NCI-H446 treated with DMSO at 0.1 percent for 48 hours (cell line): Measurements from ENCODE around the gene BIRC5.

Experiments used
- DNase-seq: peaks from one replicate; lab custom pipeline; 2025; lab: John Stamatoyannopoulos, UW

Gene BIRC5

DNA sequence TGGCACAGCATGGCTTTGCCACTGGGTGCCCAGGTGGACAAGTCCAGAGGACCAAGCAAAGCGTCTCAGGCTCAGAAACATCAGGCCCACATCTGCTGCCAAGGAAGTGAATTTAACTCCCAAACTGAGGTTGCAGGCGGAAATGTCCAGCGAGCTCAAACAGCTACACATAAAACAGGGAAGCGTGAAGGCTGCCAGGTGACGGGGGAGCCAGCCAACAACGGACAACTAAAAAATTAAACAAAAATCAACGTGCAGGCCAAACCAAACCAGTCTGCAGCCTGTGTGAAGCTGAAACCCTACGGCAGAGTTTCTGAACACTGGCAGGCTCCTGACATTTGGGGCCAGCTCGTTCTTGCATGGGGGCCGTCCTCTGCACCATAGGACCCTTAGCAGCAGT lies 29.7 kb upstream of the BIRC5 start:
- DNase-seq: no peak

- DNase-seq: no peak
Measured at GRCh38 chr17:78184868-78185267, 29.2 kb upstream of the BIRC5 start.

GRCh38 chr17:78185981-78186691 lies 27.9 kb upstream of the BIRC5 start:
- no peak for DNase-seq

- peak; percentile 97 for DNase-seq
Measured at GRCh38 chr17:78186692-78187595, 27.1 kb upstream of the BIRC5 start, which contains the start of the genes AFMID and TK1. AFMID (plus strand) TSS chr17:78187362; CDS start chr17:78187371, 9 bp downstream. TK1 (minus strand) TSS chr17:78187052; CDS start chr17:78186994, 58 bp downstream.

- DNase-seq: no peak
Measured at GRCh38 chr17:78196716-78197115, 17.3 kb upstream of the BIRC5 start.

DNA sequence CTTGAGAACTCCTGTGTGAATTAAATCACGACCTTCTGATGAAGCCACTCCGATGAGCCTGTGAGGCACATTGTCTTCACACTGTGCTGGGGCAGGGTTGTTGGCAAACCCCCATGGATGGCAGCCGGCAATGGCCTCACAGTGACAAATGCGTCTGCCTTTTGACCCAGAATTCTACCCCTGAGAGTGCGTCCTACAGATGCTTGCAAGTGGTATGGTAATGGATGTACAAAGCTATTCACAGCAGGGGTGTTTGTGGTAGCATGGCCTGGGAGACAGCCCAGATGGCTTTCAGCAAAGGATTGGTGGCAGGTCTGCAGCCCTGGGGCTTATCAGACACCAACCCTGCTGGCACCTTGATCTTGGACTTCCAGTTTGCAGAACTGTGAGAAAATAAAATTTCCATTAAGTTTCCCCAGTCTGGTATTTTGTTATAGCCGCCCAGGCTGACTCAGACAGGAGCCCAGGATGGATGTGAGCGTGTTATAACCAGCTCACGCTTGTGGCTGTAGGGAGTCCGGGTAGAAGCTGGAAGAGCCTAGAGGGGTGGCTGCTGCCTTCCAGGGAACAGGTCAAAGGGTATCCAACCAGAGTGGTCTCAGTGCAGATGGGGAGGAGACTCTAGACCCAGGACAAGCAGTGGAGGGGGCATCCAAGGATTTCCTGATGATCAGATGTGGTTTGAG lies 16.8 kb upstream of the BIRC5 start:
- DNase-seq: no peak

DNA sequence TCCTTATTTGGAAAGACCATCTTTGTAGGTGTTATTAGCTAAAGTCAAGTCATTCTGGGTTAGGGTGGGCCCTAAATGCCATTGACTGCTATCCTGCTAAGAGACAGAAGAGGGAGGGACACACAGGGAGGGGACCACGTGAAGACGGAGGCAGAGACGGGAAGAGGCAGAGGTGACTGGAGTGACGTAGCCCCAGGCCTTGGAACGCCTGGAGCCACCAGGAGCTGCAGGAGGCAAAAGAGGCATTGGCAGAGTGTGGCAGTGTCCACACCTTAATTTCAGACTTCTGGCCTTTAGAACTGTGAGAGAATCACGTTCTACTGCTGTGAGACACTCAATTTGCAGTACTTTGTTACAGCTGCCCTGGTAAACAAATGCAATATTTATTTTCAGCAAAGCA lies 13.6 kb upstream of the BIRC5 start:
- no peak for DNase-seq

DNA sequence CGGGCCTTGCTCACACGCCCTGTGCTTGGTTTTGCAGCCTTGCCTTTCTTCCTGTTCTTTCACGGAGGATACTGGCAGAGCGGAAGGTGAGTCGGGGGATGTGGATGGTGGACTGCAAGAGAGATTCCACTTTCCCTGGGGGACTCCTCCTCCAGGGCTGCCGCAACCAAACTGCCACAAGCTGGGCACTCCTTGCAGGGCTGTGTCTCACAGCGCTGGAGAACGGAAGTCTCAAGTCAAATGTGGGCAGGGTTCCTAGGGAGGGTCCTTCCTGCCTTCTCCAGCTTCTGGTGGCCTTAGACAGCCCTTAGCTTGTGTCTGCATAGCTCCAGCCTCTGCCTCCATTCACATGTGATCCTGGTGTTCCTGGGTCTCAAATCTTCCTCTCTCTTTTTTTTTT lies 11.4 kb upstream of the BIRC5 start:
- no peak for DNase-seq

GRCh38 chr17:78204387-78205123 lies 9.5 kb upstream of the BIRC5 start:
- DNase-seq: no peak

GRCh38 chr17:78205124-78205775 lies 8.8 kb upstream of the BIRC5 start:
- no peak for DNase-seq

DNA sequence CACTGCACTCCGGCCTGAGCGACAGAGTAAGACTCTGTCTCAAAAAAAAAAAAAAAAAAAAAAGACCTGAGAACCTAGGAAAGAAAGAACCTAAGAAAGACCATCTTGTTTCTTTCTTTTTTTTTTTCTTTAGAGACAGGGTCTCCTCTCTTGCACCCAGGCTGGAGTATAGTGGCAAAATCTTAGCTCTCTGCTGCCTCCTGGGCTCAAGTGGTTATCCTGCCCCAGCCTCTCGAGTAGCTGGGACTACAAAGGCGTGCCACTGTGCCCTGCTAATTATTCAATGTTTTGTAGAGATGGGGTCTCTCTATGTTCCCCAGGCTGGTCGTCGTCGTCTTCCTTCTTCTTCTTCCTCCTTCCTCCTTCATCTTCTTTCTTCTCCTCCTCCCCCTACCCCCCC lies 7.8 kb upstream of the BIRC5 start:
- no peak for DNase-seq

GRCh38 chr17:78208486-78208885 lies 5.6 kb upstream of the BIRC5 start:
- no peak for DNase-seq

GRCh38 chr17:78210111-78210510 lies 3.9 kb upstream of the BIRC5 start:
- no peak for DNase-seq

GRCh38 chr17:78211032-78211431 lies 3.0 kb upstream of the BIRC5 start:
- no peak for DNase-seq

- no peak for DNase-seq
Measured at GRCh38 chr17:78214706-78215061, 631 bp downstream of the BIRC5 start.

- no peak for DNase-seq
Measured at GRCh38 chr17:78219396-78220150, 5.5 kb downstream of the BIRC5 start.

DNA sequence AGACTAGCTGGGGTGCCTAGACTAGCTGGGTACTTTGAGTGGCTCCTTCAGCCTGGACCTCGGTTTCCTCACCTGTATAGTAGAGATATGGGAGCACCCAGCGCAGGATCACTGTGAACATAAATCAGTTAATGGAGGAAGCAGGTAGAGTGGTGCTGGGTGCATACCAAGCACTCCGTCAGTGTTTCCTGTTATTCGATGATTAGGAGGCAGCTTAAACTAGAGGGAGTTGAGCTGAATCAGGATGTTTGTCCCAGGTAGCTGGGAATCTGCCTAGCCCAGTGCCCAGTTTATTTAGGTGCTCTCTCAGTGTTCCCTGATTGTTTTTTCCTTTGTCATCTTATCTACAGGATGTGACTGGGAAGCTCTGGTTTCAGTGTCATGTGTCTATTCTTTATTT lies 9.0 kb downstream of the BIRC5 start:
- no peak for DNase-seq

DNA sequence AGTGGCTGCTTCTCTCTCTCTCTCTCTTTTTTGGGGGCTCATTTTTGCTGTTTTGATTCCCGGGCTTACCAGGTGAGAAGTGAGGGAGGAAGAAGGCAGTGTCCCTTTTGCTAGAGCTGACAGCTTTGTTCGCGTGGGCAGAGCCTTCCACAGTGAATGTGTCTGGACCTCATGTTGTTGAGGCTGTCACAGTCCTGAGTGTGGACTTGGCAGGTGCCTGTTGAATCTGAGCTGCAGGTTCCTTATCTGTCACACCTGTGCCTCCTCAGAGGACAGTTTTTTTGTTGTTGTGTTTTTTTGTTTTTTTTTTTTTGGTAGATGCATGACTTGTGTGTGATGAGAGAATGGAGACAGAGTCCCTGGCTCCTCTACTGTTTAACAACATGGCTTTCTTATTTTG lies 9.7 kb downstream of the BIRC5 start:
- DNase-seq: no peak

GRCh38 chr17:78224231-78225087 lies 10.4 kb downstream of the BIRC5 start:
- DNase-seq: peak; percentile 91
